HG02852 (cell line): Measurements from ENCODE around the gene AGBL5.

Experiments
- ATAC-seq: cut with Tn5 transposase; IDR thresholded peaks from one replicate; pipeline ENCODE4 v1.9.1; 2021; ENCODE audit warnings: mild to moderate bottlenecking, moderate library complexity; ENCODE audit not compliant: unreplicated experiment

AGBL5 gene

GRCh38 chr2:27086724-27087593, 35.5 kb downstream of the AGBL5 start, which contains the start of gene KHK:
Gene KHK, plus strand, starts transcription at chr2:27086772. Its CDS starts 488 bp downstream, at chr2:27087260.
- no peak for ATAC-seq

- no peak for ATAC-seq
Measured at GRCh38 chr2:27087823-27088410, 36.4 kb downstream of the AGBL5 start.

GRCh38 chr2:27088634-27089033, 37.2 kb downstream of the AGBL5 start:
- ATAC-seq, result no peak

DNA sequence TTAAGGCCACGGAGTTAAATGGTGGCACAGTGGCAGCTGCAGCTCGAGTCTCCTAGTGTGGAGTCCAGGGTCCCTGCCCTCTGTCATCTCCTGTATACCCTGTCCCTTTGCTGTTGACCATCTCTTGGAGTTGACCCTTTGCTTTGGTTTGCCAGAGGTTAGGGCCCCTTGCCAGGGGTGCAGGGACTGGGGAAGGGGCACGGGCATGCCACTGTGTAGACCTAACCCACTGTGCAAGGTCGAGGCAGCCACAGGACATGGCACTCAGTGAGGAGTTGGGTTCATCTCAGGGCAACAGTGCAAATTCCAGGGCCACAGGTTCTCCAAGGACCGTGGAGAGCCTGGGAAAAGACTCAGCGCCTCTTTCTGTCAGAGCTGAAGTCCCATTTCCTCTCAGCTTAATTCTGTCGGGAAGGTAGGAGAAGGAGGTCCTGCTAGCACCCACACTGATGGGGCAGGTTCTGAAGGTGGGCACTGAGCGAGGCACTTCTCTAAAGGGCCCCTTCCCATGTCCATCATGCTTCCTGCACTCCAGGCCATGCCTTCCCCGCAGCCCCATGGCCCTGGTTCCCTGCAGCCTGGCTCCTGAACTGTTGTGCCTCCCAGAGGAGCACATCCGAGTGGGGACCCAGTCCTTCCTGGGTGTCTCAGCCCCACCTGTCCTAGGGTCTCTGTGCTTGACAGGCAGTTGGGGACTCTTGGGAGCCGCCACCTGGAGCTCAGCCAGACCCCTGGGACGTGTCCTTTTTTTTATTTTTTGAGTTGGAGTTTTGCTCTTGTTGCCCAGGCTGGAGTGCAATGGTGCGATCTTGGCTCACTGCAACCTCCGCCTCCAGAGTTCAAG, 37.9 kb downstream of the AGBL5 start:
- no peak for ATAC-seq

DNA sequence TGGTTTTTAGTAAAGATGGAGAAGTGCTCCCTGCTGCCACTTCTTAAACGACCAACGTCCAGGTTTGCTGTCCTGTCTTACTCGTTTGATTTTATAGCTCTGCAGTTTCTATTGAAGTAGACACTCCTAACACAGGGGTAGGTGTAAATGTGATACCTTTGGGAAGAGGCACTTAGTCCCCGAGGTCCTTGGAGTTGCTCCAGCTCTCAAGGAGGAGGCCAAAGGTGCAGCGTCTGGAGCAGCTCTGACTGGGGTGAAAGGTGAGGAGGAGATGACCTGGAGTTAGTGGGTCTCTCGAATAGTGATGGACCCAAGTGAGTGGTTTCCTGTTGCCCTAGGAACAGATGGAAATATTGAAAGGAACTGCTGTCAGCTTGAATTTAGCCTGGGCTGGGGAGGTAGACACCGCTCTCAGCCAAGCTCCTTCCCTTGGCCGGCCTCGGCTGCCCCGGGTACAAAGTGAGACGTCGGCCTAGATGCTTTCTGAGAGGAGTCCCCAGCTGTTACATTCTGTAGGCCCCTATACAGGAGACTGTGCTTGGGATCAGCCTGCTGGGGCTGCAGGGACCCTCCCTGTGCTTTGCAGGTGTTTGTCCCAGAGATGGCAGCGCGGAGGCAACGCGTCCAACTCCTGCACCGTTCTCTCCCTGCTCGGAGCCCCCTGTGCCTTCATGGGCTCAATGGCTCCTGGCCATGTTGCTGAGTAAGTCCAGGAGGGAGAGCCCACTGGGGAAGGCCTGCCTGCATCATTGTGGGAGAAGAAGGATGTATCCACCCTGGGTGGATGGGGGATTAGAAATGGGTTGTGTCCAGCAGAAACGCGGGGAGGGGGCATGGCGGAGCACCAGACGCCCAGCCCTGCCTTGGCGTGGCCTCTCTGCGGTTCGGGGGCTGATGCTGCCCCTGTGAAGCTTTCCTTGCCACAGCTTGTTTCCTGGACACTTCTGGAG, 40.6 kb downstream of the AGBL5 start:
- no peak for ATAC-seq

- ATAC-seq, result no peak
Measured at GRCh38 chr2:27092696-27093429, 41.4 kb downstream of the AGBL5 start.

DNA sequence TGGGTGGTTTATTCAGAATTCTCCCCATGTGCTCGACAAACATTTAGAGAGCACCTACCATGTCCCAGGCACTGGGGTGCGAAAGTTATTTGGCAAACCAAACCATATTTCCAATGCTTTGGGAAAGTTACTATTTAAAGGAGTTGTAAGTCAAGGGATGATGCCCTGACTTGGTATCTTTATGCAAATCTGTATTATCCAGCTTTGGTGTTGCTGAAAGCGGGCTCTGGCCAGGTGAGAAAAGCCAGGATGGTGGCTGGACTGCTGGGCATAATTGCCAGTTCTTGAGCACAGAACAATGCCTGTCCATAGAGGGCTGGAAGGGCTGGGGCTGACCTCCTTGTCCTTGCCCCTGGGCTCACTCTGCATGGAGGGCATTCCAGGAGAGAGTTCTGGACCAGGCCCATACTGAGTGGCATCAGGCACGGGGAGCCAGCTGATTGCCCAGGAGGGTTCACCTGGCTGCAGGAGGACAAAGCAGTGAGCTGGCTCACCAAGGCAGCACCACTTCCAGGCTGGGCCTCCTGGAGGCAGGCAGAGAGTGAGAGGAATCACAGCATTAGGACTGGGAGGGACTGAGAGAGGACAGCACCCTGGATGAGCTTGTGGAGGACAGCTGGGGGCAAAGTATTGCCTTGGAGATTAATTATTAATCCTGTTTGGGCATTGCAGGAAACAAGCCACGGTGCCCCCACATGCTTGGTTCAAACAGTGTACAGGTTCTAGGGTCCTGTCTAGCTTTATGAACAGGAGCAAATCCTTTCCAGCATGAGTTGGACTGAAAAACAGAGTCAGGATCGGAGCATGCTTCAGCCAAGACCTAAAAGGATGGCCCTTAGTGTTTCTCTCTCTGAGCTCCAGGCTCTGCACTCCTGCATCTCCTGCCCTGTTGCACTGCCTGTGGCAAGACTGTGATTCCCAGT, 42.2 kb downstream of the AGBL5 start:
- ATAC-seq, result no peak

DNA sequence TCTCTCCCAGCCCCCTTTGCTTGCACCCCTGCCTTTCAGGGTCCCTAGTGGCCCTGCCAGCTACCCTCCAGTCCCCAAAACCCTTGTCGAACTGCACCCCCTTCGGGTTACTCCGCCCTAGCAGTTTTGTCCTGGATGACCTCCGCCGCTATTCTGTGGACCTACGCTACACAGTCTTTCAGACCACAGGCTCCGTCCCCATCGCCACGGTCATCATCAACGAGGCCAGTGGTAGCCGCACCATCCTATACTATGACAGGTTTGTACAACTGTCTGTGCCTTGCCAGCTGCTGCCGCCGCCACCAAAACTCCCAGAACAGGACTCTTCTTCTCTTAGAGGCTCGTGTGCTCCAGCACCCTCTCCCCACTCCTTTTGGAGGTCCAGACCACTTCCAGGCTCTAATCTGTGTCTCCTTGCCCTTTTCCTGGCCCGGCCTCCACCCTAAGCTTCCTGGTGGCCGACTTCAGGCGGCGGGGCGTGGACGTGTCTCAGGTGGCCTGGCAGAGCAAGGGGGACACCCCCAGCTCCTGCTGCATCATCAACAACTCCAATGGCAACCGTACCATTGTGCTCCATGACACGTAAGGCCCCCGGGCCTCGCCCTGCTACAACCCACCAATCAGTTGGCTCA, 43.0 kb downstream of the AGBL5 start:
- ATAC-seq, result no peak

DNA sequence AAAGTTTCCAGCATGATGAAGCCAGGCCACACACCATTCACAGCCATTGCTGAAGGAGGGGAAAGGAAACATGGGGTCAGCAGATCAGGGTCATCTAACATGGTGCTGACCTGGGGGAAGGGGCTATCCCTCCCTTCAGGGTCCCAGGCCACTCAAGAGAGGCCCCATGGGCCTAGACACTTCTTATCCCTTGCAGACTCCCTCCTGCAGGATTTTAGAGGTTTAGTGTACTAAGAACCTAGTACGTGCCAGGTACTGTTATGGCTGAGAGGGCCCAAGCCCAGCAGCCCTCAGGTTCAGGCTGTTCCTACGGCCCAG, 43.9 kb downstream of the AGBL5 start:
- no peak for ATAC-seq

GRCh38 chr2:27095745-27096651, 44.5 kb downstream of the AGBL5 start:
- ATAC-seq, result no peak

- no peak for ATAC-seq
Measured at GRCh38 chr2:27096748-27097297, 45.4 kb downstream of the AGBL5 start.

- ATAC-seq, result no peak
Measured at GRCh38 chr2:27097341-27097740, 45.9 kb downstream of the AGBL5 start.

DNA sequence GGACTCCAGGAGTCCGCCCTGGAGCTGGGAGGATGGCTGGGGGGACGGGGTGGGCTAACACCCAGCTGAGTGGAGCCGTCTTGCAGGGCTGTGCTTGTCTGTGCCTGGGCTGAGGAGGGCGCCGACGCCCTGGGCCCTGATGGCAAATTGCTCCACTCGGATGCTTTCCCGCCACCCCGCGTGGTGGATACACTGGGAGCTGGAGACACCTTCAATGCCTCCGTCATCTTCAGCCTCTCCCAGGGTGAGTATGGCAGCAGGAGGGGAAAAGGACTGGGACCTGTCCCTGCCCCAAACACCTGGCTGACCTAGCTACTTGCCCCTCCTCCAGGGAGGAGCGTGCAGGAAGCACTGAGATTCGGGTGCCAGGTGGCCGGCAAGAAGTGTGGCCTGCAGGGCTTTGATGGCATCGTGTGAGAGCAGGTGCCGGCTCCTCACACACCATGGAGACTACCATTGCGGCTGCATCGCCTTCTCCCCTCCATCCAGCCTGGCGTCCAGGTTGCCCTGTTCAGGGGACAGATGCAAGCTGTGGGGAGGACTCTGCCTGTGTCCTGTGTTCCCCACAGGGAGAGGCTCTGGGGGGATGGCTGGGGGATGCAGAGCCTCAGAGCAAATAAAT, 48.0 kb downstream of the AGBL5 start:
- ATAC-seq, result no peak

DNA sequence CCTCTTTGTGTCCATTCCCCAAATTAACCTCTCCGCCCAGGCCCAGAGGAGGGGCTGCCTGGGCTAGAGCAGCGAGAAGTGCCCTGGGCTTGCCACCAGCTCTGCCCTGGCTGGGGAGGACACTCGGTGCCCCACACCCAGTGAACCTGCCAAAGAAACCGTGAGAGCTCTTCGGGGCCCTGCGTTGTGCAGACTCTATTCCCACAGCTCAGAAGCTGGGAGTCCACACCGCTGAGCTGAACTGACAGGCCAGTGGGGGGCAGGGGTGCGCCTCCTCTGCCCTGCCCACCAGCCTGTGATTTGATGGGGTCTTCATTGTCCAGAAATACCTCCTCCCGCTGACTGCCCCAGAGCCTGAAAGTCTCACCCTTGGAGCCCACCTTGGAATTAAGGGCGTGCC, 48.6 kb downstream of the AGBL5 start:
- no peak for ATAC-seq

DNA sequence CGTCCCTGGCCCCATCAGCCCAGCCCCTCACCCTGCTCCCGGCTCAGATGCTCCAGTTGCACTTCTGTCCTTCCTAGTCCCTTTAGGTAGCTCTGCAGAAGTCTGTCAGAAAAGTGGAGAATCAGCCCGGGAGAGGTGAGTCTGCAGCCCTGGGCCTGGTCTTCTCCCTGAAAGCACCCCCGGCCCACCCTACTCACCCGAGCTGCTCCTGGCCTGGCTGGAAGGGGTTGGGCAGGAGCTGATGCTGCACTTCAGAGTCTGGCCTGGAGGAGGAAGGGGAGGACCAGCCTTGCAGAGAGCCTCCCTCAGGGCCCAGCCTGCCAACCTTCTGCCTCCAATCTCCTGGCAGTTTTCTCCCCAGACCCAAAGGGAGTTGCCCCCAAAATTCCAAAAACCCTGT, 50.9 kb downstream of the AGBL5 start:
- no peak for ATAC-seq

DNA sequence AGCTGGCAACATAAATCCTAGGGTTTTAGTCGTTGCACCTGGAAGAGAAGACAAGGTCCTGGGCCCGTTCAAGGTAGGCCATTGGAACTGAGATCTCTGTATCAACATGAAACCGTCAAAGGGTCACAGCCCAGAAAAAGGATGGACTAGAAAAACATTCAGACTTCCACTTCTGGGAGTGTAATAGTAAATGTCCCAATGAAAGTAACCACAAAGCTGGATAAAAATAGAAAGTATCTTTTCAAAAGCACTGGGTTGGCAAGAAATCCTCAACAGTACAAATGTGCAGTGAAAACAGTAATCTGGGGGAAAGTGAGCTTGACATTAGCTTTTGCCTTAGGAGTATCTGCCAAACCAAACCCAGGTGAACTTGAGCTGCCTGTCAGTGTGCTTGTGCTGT, 54.5 kb downstream of the AGBL5 start:
- ATAC-seq, result no peak

- no peak for ATAC-seq
Measured at GRCh38 chr2:27108221-27108620, 56.8 kb downstream of the AGBL5 start.
